ENCODE results near the gene PTGES. TPM values are rescaled to one million over a fixed set of nuclear protein-coding genes. Genes with fewer than 3 reads are reported as not detected.

PTGES gene
- total and polyA plus RNA-seq, 2 donors (not counting 1 experiment from before 2014, with no cell fraction given): 9.6 to 13.3 TPM

DNA sequence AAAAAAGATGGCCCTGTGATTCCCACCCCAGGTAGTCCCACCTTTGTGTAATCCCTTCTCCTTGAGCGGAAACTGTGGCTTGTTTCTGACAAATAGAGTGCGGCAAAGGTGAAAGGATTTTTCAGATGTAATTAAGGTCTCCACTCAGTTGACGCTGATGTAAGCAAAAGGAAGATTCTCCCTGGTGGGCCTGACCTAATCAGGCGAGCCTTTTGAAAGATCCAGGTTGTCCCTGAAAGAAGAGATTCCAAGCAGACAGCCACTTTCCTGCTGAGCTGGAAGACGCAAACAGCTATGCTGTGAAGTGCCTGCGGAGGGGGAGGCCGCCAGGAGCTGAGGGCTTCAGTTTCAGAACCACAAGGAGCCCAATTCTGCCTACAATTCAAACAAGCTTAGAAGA, 24.1 kb downstream of the PTGES start:
- Histone ChIP-seq H3K27ac (ENCODE audit: insufficient read depth, low read length) (no peak overlapping the region), H3K9me3 (ENCODE audit: control insufficient read depth, insufficient read depth, low read depth, low read length) (no peaks in the 10 kb centered on the region), H3K4me1 (ENCODE audit: control insufficient read depth, extremely low read depth, insufficient read depth, low read length) (no peaks in the 10 kb centered on the region), H3K36me3 (ENCODE audit: control insufficient read depth, insufficient read depth, low read length) (no peaks in the 10 kb centered on the region), H3K4me3 (replicated peaks in 1 of 4; ENCODE audit: control extremely low read depth in 1 of 4, insufficient read depth in 1 of 4, low read depth in 3 of 4, low read length in 4 of 4) (no peak overlapping the region), H3K4me2 (ENCODE audit: extremely low read depth, insufficient read depth, low read length) (no peak overlapping the region), H3K9ac (ENCODE audit: insufficient read depth, low read length) (no peak overlapping the region), H3K79me2 (ENCODE audit: control insufficient read depth, insufficient read depth, low read length) (no peaks in the 10 kb centered on the region), H4K20me1 (ENCODE audit: control insufficient read depth, extremely low read depth, insufficient read depth, low read length) (no peaks in the 10 kb centered on the region), H2AFZ (ENCODE audit: low read length) (no peak overlapping the region), H3K27me3 (ENCODE audit: control insufficient read depth, insufficient read depth, low read length) (peaks cover 3% of the 10 kb centered on the region)
- TF ChIP-seq EZH2 (IDR thresholded peaks at IDR 0.05; ENCODE audit: low read length, missing control alignments): no peak
- TF ChIP-seq, protein P1, sequence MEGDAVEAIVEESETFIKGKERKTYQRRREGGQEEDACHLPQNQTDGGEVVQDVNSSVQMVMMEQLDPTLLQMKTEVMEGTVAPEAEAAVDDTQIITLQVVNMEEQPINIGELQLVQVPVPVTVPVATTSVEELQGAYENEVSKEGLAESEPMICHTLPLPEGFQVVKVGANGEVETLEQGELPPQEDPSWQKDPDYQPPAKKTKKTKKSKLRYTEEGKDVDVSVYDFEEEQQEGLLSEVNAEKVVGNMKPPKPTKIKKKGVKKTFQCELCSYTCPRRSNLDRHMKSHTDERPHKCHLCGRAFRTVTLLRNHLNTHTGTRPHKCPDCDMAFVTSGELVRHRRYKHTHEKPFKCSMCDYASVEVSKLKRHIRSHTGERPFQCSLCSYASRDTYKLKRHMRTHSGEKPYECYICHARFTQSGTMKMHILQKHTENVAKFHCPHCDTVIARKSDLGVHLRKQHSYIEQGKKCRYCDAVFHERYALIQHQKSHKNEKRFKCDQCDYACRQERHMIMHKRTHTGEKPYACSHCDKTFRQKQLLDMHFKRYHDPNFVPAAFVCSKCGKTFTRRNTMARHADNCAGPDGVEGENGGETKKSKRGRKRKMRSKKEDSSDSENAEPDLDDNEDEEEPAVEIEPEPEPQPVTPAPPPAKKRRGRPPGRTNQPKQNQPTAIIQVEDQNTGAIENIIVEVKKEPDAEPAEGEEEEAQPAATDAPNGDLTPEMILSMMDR (conservative IDR thresholded peaks at IDR 0.05 in 1 of 2, IDR thresholded peaks at IDR 0.05 in 1 of 2; ENCODE audit: low read depth in 1 of 2, low read length in 2 of 2): no peak
- no peak for DNase-seq (ENCODE audit: low read depth in 2 of 2)

- no peaks in the 10 kb centered on the region for H4K20me1 ChIP-seq (ENCODE audit: control insufficient read depth, extremely low read depth, insufficient read depth, low read length)
- peak overlapping the region in 1 of 4 experiments; percentile 8 for H3K4me3 ChIP-seq (replicated peaks in 1 of 4; ENCODE audit: control extremely low read depth in 1 of 4, insufficient read depth in 1 of 4, low read depth in 3 of 4, low read length in 4 of 4)
- no peaks in the 10 kb centered on the region for H3K9me3 ChIP-seq (ENCODE audit: control insufficient read depth, insufficient read depth, low read depth, low read length)
- H3K27ac ChIP-seq (ENCODE audit: insufficient read depth, low read length): no peak overlapping the region
- no peaks in the 10 kb centered on the region for H3K27me3 ChIP-seq (ENCODE audit: control insufficient read depth, insufficient read depth, low read length)
- H3K4me1 ChIP-seq (ENCODE audit: control insufficient read depth, extremely low read depth, insufficient read depth, low read length): no peaks in the 10 kb centered on the region
- H2AFZ ChIP-seq (ENCODE audit: low read length): no peak overlapping the region
- no peaks in the 10 kb centered on the region for H3K36me3 ChIP-seq (ENCODE audit: control insufficient read depth, insufficient read depth, low read length)
- H3K9ac ChIP-seq (ENCODE audit: insufficient read depth, low read length): no peak overlapping the region
- H3K79me2 ChIP-seq (ENCODE audit: control insufficient read depth, insufficient read depth, low read length): no peaks in the 10 kb centered on the region
- peak overlapping the region; percentile 44 for H3K4me2 ChIP-seq (ENCODE audit: extremely low read depth, insufficient read depth, low read length)
- DNase-seq (ENCODE audit: low read depth in 2 of 2): peak; percentile 72 to 84
- no peak for TF ChIP-seq EZH2 (IDR thresholded peaks at IDR 0.05; ENCODE audit: low read length, missing control alignments)
- TF ChIP-seq, protein P1 (conservative IDR thresholded peaks at IDR 0.05 in 1 of 2, IDR thresholded peaks at IDR 0.05 in 1 of 2; ENCODE audit: low read depth in 1 of 2, low read length in 2 of 2): peak; percentile 86 to 93
Measured at GRCh38 chr9:129726322-129727160, 26.3 kb downstream of the PTGES start.

GRCh38 chr9:129725795-129726251, 27.0 kb downstream of the PTGES start:
- TF ChIP-seq EZH2 (IDR thresholded peaks at IDR 0.05; ENCODE audit: low read length, missing control alignments): no peak
- TF ChIP-seq, protein P1 (conservative IDR thresholded peaks at IDR 0.05 in 1 of 2, IDR thresholded peaks at IDR 0.05 in 1 of 2; ENCODE audit: low read depth in 1 of 2, low read length in 2 of 2): no peak
- H3K27ac ChIP-seq (ENCODE audit: insufficient read depth, low read length): no peak overlapping the region

More at GRCh38 chr9:129725795-129726251, 27.0 kb downstream of the PTGES start:
- Histone ChIP-seq H3K36me3 (ENCODE audit: control insufficient read depth, insufficient read depth, low read length) (no peaks in the 10 kb centered on the region), H3K79me2 (ENCODE audit: control insufficient read depth, insufficient read depth, low read length) (no peaks in the 10 kb centered on the region), H4K20me1 (ENCODE audit: control insufficient read depth, extremely low read depth, insufficient read depth, low read length) (no peaks in the 10 kb centered on the region), H3K9ac (ENCODE audit: insufficient read depth, low read length) (no peak overlapping the region), H3K4me1 (ENCODE audit: control insufficient read depth, extremely low read depth, insufficient read depth, low read length) (no peaks in the 10 kb centered on the region), H3K4me2 (ENCODE audit: extremely low read depth, insufficient read depth, low read length) (no peak overlapping the region), H3K27me3 (ENCODE audit: control insufficient read depth, insufficient read depth, low read length) (no peaks in the 10 kb centered on the region), H3K9me3 (ENCODE audit: control insufficient read depth, insufficient read depth, low read depth, low read length) (no peaks in the 10 kb centered on the region), H3K4me3 (replicated peaks in 1 of 4; ENCODE audit: control extremely low read depth in 1 of 4, insufficient read depth in 1 of 4, low read depth in 3 of 4, low read length in 4 of 4) (no peak overlapping the region), H2AFZ (ENCODE audit: low read length) (peak overlapping the region; percentile 17)
- DNase-seq (ENCODE audit: low read depth in 2 of 2): peak in 1 of 2 donors; percentile 12

Data from fibroblast of lung (primary cell).